Neural cell (in vitro differentiated cells): Measurements from ENCODE around the gene SET. TPM values are rescaled to one million over a fixed set of nuclear protein-coding genes. Genes with fewer than 3 reads are reported as not detected.

Source experiments
- H2AFZ ChIP-seq: fragments of 200-600, 300-800 bp; sonication (generic), shearing (Covaris generic); 2 replicates; pipeline ENCODE4 v1.6.0; 2014; ENCODE audit warnings: low read depth, mild to moderate bottlenecking, antibody characterized with exemption, low read length, moderate library complexity
- H3F3A ChIP-seq: fragments of 200-600 bp; shearing (Covaris generic); 2 replicates; pipeline ENCODE4 v1.6.1; 2016; ENCODE audit warnings: mild to moderate bottlenecking, moderate library complexity, mixed read lengths, antibody characterized with exemption, low read length; ENCODE audit not compliant: insufficient read depth, poor library complexity, severe bottlenecking
- H3K27ac ChIP-seq: fragments of 200-600, 300-800 bp; sonication (generic), shearing (Covaris generic); 2 replicates; pipeline ENCODE4 v1.5.1; 2014; ENCODE audit warnings: mild to moderate bottlenecking, low read length, moderate library complexity
- H3K27me3 ChIP-seq: fragments of 300-800, 200-600 bp; sonication (generic), shearing (Covaris generic); 2 replicates; pipeline ENCODE4 v1.6.0; 2014; ENCODE audit warnings: mild to moderate bottlenecking, low read depth, low read length, moderate library complexity; ENCODE audit not compliant: insufficient read depth
- H3K36me3 ChIP-seq: fragments of 300-800, 200-600 bp; sonication (generic), shearing (Covaris generic); 2 replicates; pipeline ENCODE4 v1.5.1; 2014; ENCODE audit warnings: mild to moderate bottlenecking, antibody characterized with exemption, low read length, moderate library complexity; ENCODE audit not compliant: insufficient read depth
- H3K4me2 ChIP-seq: fragments of 300-800, 200-600 bp; sonication (generic), shearing (Covaris generic); 2 replicates; pipeline ENCODE4 v1.6.0; 2014; ENCODE audit warnings: mild to moderate bottlenecking, low read length
- H3K4me3 ChIP-seq: fragments of 300-800, 200-600 bp; sonication (generic), shearing (Covaris generic); 2 replicates; pipeline ENCODE4 v1.5.1; 2014; ENCODE audit warnings: mild to moderate bottlenecking, low read length, moderate library complexity
- H3K79me2 ChIP-seq: fragments of 200-600 bp; shearing (Covaris generic); replicated peaks from 2 replicates; pipeline ENCODE4 v1.6.0; 2014; ENCODE audit warnings: mild to moderate bottlenecking, low read length, moderate library complexity; ENCODE audit not compliant: insufficient read depth
- H3K9ac ChIP-seq: fragments of 300-800, 200-600 bp; sonication (generic), shearing (Covaris generic); 2 replicates; pipeline ENCODE4 v1.6.1; 2016; ENCODE audit warnings: mild to moderate bottlenecking, low read length, mixed read lengths
- H3K9me2 ChIP-seq: fragments of 200-600 bp; shearing (Covaris generic); 2 replicates; pipeline ENCODE4 v1.6.1; 2016; ENCODE audit warnings: mild to moderate bottlenecking, low read length, mixed read lengths; ENCODE audit not compliant: insufficient read depth
- H3K9me3 ChIP-seq: fragments of 200-600, 300-800 bp; sonication (generic), shearing (Covaris generic); 2 replicates; pipeline ENCODE4 v1.6.1; 2016; ENCODE audit warnings: mild to moderate bottlenecking, mixed run types, low read length, moderate library complexity, mixed read lengths
- H4K20me1 ChIP-seq: fragments of 200-600 bp; shearing (Covaris generic); 2 replicates; pipeline ENCODE4 v1.6.1; 2016; ENCODE audit warnings: mild to moderate bottlenecking, mixed run types; ENCODE audit not compliant: insufficient read depth
- EP300 ChIP-seq: fragments of 450-650 bp; conservative IDR thresholded peaks from 2 replicates; pipeline ENCODE4 v1.6.1; 2014; ENCODE audit warnings: antibody characterized with exemption, mild to moderate bottlenecking, moderate library complexity; ENCODE audit not compliant: poor library complexity, severe bottlenecking
- EZH2 ChIP-seq: fragments of 200-600, 300-800 bp; shearing (Covaris generic), sonication (generic); IDR thresholded peaks from 2 replicates; pipeline ENCODE4 v1.6.1; 2014; ENCODE audit warnings: antibody characterized with exemption, low read length, borderline replicate concordance, mild to moderate bottlenecking; ENCODE audit not compliant: insufficient read depth, poor library complexity, severe bottlenecking
- MXI1 ChIP-seq: fragments of 450-650 bp; conservative IDR thresholded peaks from 2 replicates; pipeline ENCODE4 v1.6.1; 2014; ENCODE audit warnings: antibody characterized with exemption, mild to moderate bottlenecking; ENCODE audit not compliant: poor library complexity, severe bottlenecking
- POLR2AphosphoS5 ChIP-seq: IDR thresholded peaks from 2 replicates; pipeline ENCODE4 v1.6.1; 2012
- RAD21 ChIP-seq: fragments of 450-650 bp; conservative IDR thresholded peaks from 2 replicates; pipeline ENCODE4 v1.6.1; 2014; ENCODE audit warnings: antibody characterized with exemption, mild to moderate bottlenecking, moderate library complexity
- SMC3 ChIP-seq: fragments of 450-650 bp; conservative IDR thresholded peaks from 2 replicates; pipeline ENCODE4 v1.6.1; 2014; ENCODE audit warnings: antibody characterized with exemption, mild to moderate bottlenecking, moderate library complexity; ENCODE audit not compliant: poor library complexity
- TAF1 ChIP-seq: IDR thresholded peaks from 2 replicates; pipeline ENCODE4 v1.6.1; 2012; ENCODE audit warnings: low read depth
- polyA plus RNA-seq: library from polyadenylated mRNA; depleted of rRNA; stranded (reverse); fragments of >200 nt; gene quantifications from 2 replicates; pipeline ENCODE4 v1.2.3, GENCODE V29; 2014
- TF ChIP-seq, protein P1 (sequence below): IDR thresholded peaks from 2 replicates; pipeline ENCODE4 v1.6.1; 2012; ENCODE audit warnings: borderline replicate concordance
- TF ChIP-seq, protein P2 (sequence below): fragments of 450-650 bp; IDR thresholded peaks from 2 replicates; pipeline ENCODE4 v1.5.1; 2014; ENCODE audit warnings: antibody characterized with exemption, mild to moderate bottlenecking, moderate library complexity; ENCODE audit not compliant: poor library complexity, severe bottlenecking

The SET gene
- polyA plus RNA-seq, 1 donor from 2014 or later, result 855 TPM

DNA sequence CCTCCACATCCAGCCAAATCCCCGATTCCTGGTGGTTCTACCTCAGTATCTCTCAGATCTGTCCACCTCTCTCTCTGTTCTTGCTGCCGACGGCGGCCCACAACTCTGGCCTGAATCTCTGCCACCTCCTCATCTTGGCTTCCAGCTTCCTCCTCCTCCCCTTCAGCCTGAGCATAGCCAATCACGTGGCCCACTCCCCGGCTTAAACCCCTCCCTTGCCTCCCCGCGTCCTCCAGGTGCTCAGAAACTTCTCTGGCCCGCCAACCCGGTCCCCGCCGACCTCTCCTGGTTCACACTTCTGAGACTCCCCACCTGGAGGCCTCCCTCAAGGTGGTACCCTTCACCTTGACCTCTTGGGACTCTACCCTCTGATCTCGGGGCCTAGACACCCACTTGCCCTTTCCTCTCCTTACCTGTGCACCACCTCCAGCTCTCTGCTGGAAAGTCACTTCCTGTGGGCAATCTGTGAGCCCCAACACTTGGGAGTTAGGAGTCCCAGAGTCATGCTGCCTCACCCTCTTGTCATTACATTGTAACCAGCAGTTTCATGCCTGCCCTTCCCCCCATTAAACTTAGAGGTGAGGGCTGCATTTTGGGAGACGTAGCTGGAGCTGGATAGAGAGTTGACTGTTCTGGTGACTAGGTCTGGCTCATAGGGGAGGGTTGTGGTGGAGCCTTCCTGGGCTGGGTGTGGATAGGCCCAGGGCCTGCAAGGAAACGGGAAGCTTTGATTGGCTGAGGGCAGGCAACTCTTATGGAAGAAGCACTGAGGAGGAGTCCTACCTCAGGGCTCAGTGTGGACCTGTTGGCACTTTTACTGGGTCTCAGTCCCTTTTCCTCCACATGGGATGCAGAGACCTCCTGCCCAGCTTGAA lies 4.5 kb upstream of the SET start:
- Histone ChIP-seq H3K27me3 (no peaks in the 10 kb centered on the region), H4K20me1 (no peaks in the 10 kb centered on the region), H3K36me3 (no peaks in the 10 kb centered on the region), H3K27ac (no peak overlapping the region), H3K4me3 (no peak overlapping the region), H3K79me2 (no peaks in the 10 kb centered on the region), H2AFZ (no peak overlapping the region), H3K4me2 (no peak overlapping the region), H3K9me3 (no peaks in the 10 kb centered on the region), H3K9ac (no peak overlapping the region), H3K9me2 (no peaks in the 10 kb centered on the region), H3F3A (no peaks in the 10 kb centered on the region)
- TF ChIP-seq TAF1 (no peak), SMC3 (no peak), POLR2AphosphoS5 (no peak), EZH2 (no peak), RAD21 (no peak), MXI1 (no peak), EP300 (no peak)
- TF ChIP-seq, protein P1, sequence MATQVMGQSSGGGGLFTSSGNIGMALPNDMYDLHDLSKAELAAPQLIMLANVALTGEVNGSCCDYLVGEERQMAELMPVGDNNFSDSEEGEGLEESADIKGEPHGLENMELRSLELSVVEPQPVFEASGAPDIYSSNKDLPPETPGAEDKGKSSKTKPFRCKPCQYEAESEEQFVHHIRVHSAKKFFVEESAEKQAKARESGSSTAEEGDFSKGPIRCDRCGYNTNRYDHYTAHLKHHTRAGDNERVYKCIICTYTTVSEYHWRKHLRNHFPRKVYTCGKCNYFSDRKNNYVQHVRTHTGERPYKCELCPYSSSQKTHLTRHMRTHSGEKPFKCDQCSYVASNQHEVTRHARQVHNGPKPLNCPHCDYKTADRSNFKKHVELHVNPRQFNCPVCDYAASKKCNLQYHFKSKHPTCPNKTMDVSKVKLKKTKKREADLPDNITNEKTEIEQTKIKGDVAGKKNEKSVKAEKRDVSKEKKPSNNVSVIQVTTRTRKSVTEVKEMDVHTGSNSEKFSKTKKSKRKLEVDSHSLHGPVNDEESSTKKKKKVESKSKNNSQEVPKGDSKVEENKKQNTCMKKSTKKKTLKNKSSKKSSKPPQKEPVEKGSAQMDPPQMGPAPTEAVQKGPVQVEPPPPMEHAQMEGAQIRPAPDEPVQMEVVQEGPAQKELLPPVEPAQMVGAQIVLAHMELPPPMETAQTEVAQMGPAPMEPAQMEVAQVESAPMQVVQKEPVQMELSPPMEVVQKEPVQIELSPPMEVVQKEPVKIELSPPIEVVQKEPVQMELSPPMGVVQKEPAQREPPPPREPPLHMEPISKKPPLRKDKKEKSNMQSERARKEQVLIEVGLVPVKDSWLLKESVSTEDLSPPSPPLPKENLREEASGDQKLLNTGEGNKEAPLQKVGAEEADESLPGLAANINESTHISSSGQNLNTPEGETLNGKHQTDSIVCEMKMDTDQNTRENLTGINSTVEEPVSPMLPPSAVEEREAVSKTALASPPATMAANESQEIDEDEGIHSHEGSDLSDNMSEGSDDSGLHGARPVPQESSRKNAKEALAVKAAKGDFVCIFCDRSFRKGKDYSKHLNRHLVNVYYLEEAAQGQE, result no peak
- TF ChIP-seq, protein P2, sequence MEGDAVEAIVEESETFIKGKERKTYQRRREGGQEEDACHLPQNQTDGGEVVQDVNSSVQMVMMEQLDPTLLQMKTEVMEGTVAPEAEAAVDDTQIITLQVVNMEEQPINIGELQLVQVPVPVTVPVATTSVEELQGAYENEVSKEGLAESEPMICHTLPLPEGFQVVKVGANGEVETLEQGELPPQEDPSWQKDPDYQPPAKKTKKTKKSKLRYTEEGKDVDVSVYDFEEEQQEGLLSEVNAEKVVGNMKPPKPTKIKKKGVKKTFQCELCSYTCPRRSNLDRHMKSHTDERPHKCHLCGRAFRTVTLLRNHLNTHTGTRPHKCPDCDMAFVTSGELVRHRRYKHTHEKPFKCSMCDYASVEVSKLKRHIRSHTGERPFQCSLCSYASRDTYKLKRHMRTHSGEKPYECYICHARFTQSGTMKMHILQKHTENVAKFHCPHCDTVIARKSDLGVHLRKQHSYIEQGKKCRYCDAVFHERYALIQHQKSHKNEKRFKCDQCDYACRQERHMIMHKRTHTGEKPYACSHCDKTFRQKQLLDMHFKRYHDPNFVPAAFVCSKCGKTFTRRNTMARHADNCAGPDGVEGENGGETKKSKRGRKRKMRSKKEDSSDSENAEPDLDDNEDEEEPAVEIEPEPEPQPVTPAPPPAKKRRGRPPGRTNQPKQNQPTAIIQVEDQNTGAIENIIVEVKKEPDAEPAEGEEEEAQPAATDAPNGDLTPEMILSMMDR, result no peak

GRCh38 chr9:128685636-128686489 lies 3.2 kb upstream of the SET start:
- no peaks in the 10 kb centered on the region for H3K9me3 ChIP-seq
- H4K20me1 ChIP-seq, result peaks cover 4% of the 10 kb centered on the region
- no peaks in the 10 kb centered on the region for H3K36me3 ChIP-seq
- H3K79me2 ChIP-seq, result peaks cover 8% of the 10 kb centered on the region
- no peak overlapping the region for H3K9ac ChIP-seq
- no peak overlapping the region for H3K4me3 ChIP-seq
- H3K27ac ChIP-seq, result no peak overlapping the region
- TF ChIP-seq EP300, result no peak
- no peak for TF ChIP-seq POLR2AphosphoS5
- no peak for TF ChIP-seq SMC3
- TF ChIP-seq EZH2, result no peak
- TF ChIP-seq, protein P2, result no peak
- no peak for TF ChIP-seq TAF1
- TF ChIP-seq MXI1, result no peak
- TF ChIP-seq RAD21, result no peak
- TF ChIP-seq, protein P1, result no peak
- H3F3A ChIP-seq, result no peaks in the 10 kb centered on the region
- no peak overlapping the region for H3K4me2 ChIP-seq
- H3K27me3 ChIP-seq, result no peaks in the 10 kb centered on the region
- no peaks in the 10 kb centered on the region for H3K9me2 ChIP-seq
- H2AFZ ChIP-seq, result no peak overlapping the region
